ENCODE results near the gene GAS7. TPM values are rescaled to one million over a fixed set of nuclear protein-coding genes. Genes with fewer than 3 reads are reported as not detected.

GAS7 gene
- total and polyA plus RNA-seq, 9 of the 15 experiments (the other 6 are each of a cell fraction or from before 2014, with no cell fraction given) = 0.11 to 0.33 TPM; not detected in 7

- no TSS peak for BruUV-seq (replicated peaks)
- H4K20me1 ChIP-seq (replicated peaks; ENCODE audit: control insufficient read depth, insufficient read depth, low read length) = no peaks in the 10 kb centered on the region
- H3K27ac ChIP-seq (ENCODE audit: extremely low read depth, low read depth, low read length) = no peak overlapping the region
- no peaks in the 10 kb centered on the region for H3K9me3 ChIP-seq (replicated peaks; ENCODE audit: control insufficient read depth, insufficient read depth, low read depth, low read length)
- no peaks in the 10 kb centered on the region for H3K79me2 ChIP-seq (ENCODE audit: control insufficient read depth, insufficient read depth, low read length)
- no peak overlapping the region for H3K9ac ChIP-seq (ENCODE audit: insufficient read depth in 1 of 2, low read depth in 2 of 2, low read length in 2 of 2)
- H2AFZ ChIP-seq (ENCODE audit: low read depth, low read length) = no peak overlapping the region
- no peak overlapping the region for H3K4me3 ChIP-seq
- no peaks in the 10 kb centered on the region for H3K27me3 ChIP-seq (ENCODE audit: control insufficient read depth in 2 of 2, insufficient read depth in 2 of 2, low read length in 2 of 2)
- FAIRE-seq (no peak), DNase-seq (ENCODE audit: extremely low read depth in 1 of 4, low spot score in 3 of 4) (no peak), ATAC-seq (no peak)
- intact Hi-C loops (cut with micrococcal nuclease) = no loop called here
- no peaks in the 10 kb centered on the region for H3K36me3 ChIP-seq (ENCODE audit: control insufficient read depth, insufficient read depth, low read length)
- TF ChIP-seq ZC3H11A (IDR thresholded peaks at IDR 0.05; ENCODE audit: low read depth, low read length) = no peak
- no peak for TF ChIP-seq NCOA4 (IDR thresholded peaks at IDR 0.05; ENCODE audit: partially characterized antibody)
- TF ChIP-seq CBFA2T2 (conservative IDR thresholded peaks at IDR 0.05) = no peak
- TF ChIP-seq FOXJ2 (tag; IDR thresholded peaks at IDR 0.05) = no peak
- TF ChIP-seq POLR3G (IDR thresholded peaks at IDR 0.05; ENCODE audit: extremely low read depth, insufficient read length, insufficient replicate concordance) = no peak
- no peak for TF ChIP-seq PTRF (tag; IDR thresholded peaks at IDR 0.05)
- TF ChIP-seq SMAD1 (IDR thresholded peaks at IDR 0.05; ENCODE audit: low read depth, low read length, partially characterized antibody) = no peak
- TF ChIP-seq STAT5A (IDR thresholded peaks at IDR 0.05; ENCODE audit: borderline replicate concordance, low read length) = no peak
- TF ChIP-seq MNT (conservative IDR thresholded peaks at IDR 0.05) = no peak
- TF ChIP-seq VEZF1 (CRISPR knock-in tag; IDR thresholded peaks at IDR 0.05) = no peak
- no peak for TF ChIP-seq NRF1 (conservative IDR thresholded peaks at IDR 0.05 in 1 of 2, IDR thresholded peaks at IDR 0.05 in 1 of 2)
- no peak for TF ChIP-seq MAFF (IDR thresholded peaks at IDR 0.05; ENCODE audit: low read length)
- TF ChIP-seq ZNF644 (tag; IDR thresholded peaks at IDR 0.05; ENCODE audit: low read depth) = no peak
- no peak for TF ChIP-seq MTA1 (IDR thresholded peaks at IDR 0.05; ENCODE audit: borderline replicate concordance)
- TF ChIP-seq GABPB2 (CRISPR knock-in tag; conservative IDR thresholded peaks at IDR 0.05) = no peak
- no peak for TF ChIP-seq MXI1 (IDR thresholded peaks at IDR 0.05; ENCODE audit: low read depth, low read length)
- no peaks in the 10 kb centered on the region for H3K9me1 ChIP-seq (ENCODE audit: control insufficient read depth, insufficient read depth, low read length)
- no peaks in the 10 kb centered on the region for H3K4me1 ChIP-seq (replicated peaks in 1 of 2; ENCODE audit: control insufficient read depth in 2 of 2, insufficient read depth in 2 of 2, low read length in 2 of 2)
- in situ Hi-C loops (cut with MboI) = no loop called here
- CTCF ChIA-PET (ENCODE audit: low intra/inter-chr PET ratio) = no interaction called here
- H3K4me2 ChIP-seq (ENCODE audit: insufficient read depth, low read length) = no peak overlapping the region
- POLR2A ChIA-PET = no interaction called here
- 2% methylated on average over 15 of the region's 16 CpGs for WGBS (ENCODE audit: insufficient coverage, low coverage, missing lambda C conversion rate)
These were observed 125.6 kb downstream of the GAS7 start for GRCh38 chr17:10072556-10073425.
